GM18868 (cell line): ENCODE data around the gene LEKR1.
"Not testable (repeated sequence)": the region's sequence is repeated elsewhere in the genome, so short reads cannot be mapped to it uniquely, and the experiment has no call there.

Source experiments
- ATAC-seq: cut with Tn5 transposase; IDR thresholded peaks from one replicate; pipeline ENCODE4 v1.9.1; 2021; ENCODE audit warnings: mild to moderate bottlenecking, moderate library complexity; ENCODE audit not compliant: unreplicated experiment

The LEKR1 gene

GRCh38 chr3:156834435-156834834 is 8.3 kb downstream of the LEKR1 start:
- ATAC-seq = no peak

- ATAC-seq = no peak
Observed at GRCh38 chr3:156834962-156835535, 8.9 kb downstream of the LEKR1 start.

GRCh38 chr3:156836701-156837100 is 10.5 kb downstream of the LEKR1 start:
- no peak for ATAC-seq

GRCh38 chr3:156837115-156837514 is 11.0 kb downstream of the LEKR1 start:
- no peak for ATAC-seq

- ATAC-seq = no peak
Observed at GRCh38 chr3:156838035-156838434, 11.9 kb downstream of the LEKR1 start.

- ATAC-seq = no peak
Observed at GRCh38 chr3:156840826-156841689, 14.9 kb downstream of the LEKR1 start.

- no peak for ATAC-seq
Observed at GRCh38 chr3:156843071-156843808, 17.1 kb downstream of the LEKR1 start.

GRCh38 chr3:156847752-156848448 is 21.7 kb downstream of the LEKR1 start:
- no peak for ATAC-seq

GRCh38 chr3:156859578-156859977 is 33.4 kb downstream of the LEKR1 start:
- ATAC-seq = peak; percentile 99

GRCh38 chr3:156860873-156861272 is 34.7 kb downstream of the LEKR1 start:
- no peak for ATAC-seq

- no peak for ATAC-seq
Observed at GRCh38 chr3:156862338-156862737, 36.2 kb downstream of the LEKR1 start.

- ATAC-seq = no peak
Observed at GRCh38 chr3:156865732-156866131, 39.6 kb downstream of the LEKR1 start.

- ATAC-seq = peak; percentile 50
Observed at GRCh38 chr3:156867174-156867573, 41.0 kb downstream of the LEKR1 start.

- ATAC-seq = no peak
Observed at GRCh38 chr3:156867920-156868319, 41.8 kb downstream of the LEKR1 start.

- ATAC-seq = no peak
Observed at GRCh38 chr3:156873906-156874305, 47.8 kb downstream of the LEKR1 start.

GRCh38 chr3:156879491-156879890 is 53.3 kb downstream of the LEKR1 start:
- ATAC-seq = not testable (repeated sequence)

GRCh38 chr3:156885761-156886160 is 59.6 kb downstream of the LEKR1 start:
- no peak for ATAC-seq

- ATAC-seq = no peak
Observed at GRCh38 chr3:156888176-156888575, 62.0 kb downstream of the LEKR1 start.

- ATAC-seq = no peak
Observed at GRCh38 chr3:156888576-156888975, 62.4 kb downstream of the LEKR1 start.

GRCh38 chr3:156892701-156893100 is 66.5 kb downstream of the LEKR1 start:
- ATAC-seq = no peak

GRCh38 chr3:156895374-156895773 is 69.2 kb downstream of the LEKR1 start:
- ATAC-seq = not testable (repeated sequence)
